Measurements from ENCODE around the gene OR11A1.

DNA sequence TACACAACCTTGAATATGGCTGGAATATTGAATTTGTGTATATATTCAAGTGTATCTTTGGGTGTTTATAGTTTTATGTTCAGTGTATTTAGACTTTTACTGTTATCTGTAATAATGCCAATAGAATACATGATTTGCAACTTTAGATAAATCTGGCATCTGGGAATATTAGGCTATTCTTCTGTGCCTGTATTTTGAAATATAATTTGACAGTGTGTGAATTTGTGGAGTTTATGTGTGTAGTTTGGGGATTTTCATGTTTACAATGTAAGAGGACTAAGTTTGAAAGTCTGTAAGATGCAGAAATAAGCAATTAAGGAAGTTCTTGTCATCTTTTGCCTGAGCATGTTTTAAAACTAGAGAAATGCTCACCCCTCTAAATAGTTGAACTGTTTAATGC is 17.9 kb downstream of the OR11A1 start, which contains the start of gene OR10C1:
- TF ChIP-seq, protein P1, sequence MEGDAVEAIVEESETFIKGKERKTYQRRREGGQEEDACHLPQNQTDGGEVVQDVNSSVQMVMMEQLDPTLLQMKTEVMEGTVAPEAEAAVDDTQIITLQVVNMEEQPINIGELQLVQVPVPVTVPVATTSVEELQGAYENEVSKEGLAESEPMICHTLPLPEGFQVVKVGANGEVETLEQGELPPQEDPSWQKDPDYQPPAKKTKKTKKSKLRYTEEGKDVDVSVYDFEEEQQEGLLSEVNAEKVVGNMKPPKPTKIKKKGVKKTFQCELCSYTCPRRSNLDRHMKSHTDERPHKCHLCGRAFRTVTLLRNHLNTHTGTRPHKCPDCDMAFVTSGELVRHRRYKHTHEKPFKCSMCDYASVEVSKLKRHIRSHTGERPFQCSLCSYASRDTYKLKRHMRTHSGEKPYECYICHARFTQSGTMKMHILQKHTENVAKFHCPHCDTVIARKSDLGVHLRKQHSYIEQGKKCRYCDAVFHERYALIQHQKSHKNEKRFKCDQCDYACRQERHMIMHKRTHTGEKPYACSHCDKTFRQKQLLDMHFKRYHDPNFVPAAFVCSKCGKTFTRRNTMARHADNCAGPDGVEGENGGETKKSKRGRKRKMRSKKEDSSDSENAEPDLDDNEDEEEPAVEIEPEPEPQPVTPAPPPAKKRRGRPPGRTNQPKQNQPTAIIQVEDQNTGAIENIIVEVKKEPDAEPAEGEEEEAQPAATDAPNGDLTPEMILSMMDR (optimal IDR thresholded peaks at IDR 0.05 in 1 of 3, IDR thresholded peaks at IDR 0.05 in 1 of 3, conservative IDR thresholded peaks at IDR 0.05 in 1 of 3; ENCODE audit: extremely low read depth in 1 of 3, insufficient read depth in 2 of 3, low read length in 3 of 3) = no peak
- no peak for TF ChIP-seq EZH2 (IDR thresholded peaks at IDR 0.05; ENCODE audit: low read length)

Data from keratinocyte (primary cell).